Measurements from ENCODE around the gene ITPRIP. TPM values are rescaled to one million over a fixed set of nuclear protein-coding genes. Genes with fewer than 3 reads are reported as not detected.

Gene ITPRIP
- total RNA-seq, 6 experiments from 2014 or later, result 2.9 to 9.7 (median 7.7) TPM

DNA sequence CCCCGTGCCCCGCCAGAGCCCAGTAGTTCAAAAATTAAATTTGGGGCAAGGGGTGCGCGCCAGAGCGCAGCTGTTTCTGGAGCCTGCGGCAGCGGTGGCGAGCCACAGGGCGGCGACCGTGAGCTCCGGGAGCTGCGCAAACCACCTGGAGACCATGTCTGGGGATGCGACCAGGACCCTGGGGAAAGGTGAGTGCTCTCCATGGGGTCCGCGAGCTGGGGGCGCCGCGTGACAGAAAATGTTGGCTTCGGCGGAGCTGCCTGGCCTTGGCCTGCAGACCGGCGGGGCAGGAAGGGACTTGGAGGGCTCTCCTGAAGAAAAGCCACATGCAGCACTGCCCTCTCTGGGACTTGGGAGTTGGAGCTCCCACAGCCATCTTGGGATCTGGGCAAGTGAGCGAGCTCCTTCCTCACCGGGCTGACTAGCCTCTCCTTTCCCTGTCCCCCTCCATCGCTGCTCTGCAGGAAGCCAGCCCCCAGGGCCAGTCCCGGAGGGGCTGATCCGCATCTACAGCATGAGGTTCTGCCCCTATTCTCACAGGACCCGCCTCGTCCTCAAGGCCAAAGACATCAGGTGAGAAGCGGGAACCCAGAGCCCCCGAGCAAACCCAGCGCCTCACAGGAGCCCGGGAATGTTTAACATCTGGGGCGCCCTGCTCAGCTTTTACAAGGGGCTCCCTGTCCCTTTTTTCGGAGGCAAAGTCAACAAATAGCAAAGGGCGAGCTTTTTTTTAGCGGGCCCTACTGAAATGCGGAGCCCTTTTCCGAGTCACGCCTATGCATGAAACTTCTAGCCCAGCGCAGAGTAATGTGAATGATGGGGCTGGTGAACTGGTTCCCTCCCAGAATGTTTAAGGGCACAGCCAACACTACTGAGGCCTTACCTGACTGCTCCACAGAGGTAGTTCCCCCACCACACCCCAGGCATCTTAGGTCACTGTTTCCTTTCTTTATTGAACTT, 63.2 kb downstream of the ITPRIP start:
- Histone ChIP-seq H3K9me3 (no peaks in the 10 kb centered on the region), H3K4me3 (peak overlapping the region; percentile 10 to 55 (median 17)), H3K4me1 (peaks cover 0 to 9% (median 2%) of the 10 kb centered on the region in 4 donors), H3K36me3 (no peaks in the 10 kb centered on the region), H3K27ac (no peak overlapping the region), H3K27me3 (no peaks in the 10 kb centered on the region)
- TF ChIP-seq, protein P1, sequence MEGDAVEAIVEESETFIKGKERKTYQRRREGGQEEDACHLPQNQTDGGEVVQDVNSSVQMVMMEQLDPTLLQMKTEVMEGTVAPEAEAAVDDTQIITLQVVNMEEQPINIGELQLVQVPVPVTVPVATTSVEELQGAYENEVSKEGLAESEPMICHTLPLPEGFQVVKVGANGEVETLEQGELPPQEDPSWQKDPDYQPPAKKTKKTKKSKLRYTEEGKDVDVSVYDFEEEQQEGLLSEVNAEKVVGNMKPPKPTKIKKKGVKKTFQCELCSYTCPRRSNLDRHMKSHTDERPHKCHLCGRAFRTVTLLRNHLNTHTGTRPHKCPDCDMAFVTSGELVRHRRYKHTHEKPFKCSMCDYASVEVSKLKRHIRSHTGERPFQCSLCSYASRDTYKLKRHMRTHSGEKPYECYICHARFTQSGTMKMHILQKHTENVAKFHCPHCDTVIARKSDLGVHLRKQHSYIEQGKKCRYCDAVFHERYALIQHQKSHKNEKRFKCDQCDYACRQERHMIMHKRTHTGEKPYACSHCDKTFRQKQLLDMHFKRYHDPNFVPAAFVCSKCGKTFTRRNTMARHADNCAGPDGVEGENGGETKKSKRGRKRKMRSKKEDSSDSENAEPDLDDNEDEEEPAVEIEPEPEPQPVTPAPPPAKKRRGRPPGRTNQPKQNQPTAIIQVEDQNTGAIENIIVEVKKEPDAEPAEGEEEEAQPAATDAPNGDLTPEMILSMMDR (IDR thresholded peaks at IDR 0.05), result peak; percentile 68 to 87 (median 83)
- TF ChIP-seq POLR2A (IDR thresholded peaks at IDR 0.05), result no peak
- ATAC-seq, result peak; percentile 92 to 96 (median 92)
- WGBS (ENCODE audit: insufficient coverage, low coverage, low lambda C conversion rate, missing lambda C conversion rate), result 30% methylated on average over 16 of the region's 42 CpGs
- peak; percentile 55 to 67 (median 59) for DNase-seq
- intact Hi-C loops (cut with DNase I), result no loop called here

DNA sequence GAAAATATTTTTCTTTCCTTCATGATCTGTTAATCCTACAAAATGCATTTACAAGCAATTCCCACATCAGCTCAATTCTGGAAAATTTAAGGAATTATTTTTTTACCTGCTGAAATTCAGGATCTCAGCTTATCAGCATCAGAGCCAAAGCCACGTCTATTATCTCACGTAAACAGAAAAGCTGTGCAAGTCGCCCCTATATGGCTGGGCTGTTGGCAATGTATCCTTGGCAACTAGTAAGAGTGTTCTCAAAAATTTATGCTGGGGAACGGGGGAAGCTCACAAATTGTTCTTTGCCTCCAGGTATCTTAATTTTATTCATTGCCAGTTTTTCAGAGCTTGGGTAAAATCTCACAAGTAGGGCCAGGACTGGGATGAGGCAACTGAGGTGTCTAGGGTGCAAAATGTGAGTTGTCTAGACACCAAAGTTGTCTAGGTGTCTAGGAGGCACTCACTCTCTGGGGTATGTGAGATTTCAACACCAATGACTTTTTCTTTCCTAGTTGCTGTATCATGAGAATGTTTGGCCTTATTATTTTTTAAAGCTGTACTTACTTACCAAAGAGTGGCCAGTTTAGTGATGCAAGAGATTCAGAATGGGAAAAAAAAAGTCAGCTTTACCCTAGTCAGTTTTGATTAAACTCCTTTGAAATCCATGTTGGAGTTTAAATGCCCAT, 64.2 kb downstream of the ITPRIP start:
- 61% methylated on average over 4 of the region's 4 CpGs for WGBS (ENCODE audit: insufficient coverage, low coverage, low lambda C conversion rate, missing lambda C conversion rate)
- intact Hi-C loops (cut with DNase I), result no loop called here
- ATAC-seq (peak in 2 of 4 donors; percentile 4 to 16), DNase-seq (no peak)
- H3K36me3 ChIP-seq, result no peaks in the 10 kb centered on the region
- H3K27me3 ChIP-seq, result no peaks in the 10 kb centered on the region
- H3K4me3 ChIP-seq, result no peak overlapping the region
- TF ChIP-seq, protein P1 (IDR thresholded peaks at IDR 0.05), result no peak
- TF ChIP-seq POLR2A (IDR thresholded peaks at IDR 0.05), result no peak
- no peak overlapping the region for H3K27ac ChIP-seq
- peaks cover 0 to 9% (median 2%) of the 10 kb centered on the region in 4 donors for H3K4me1 ChIP-seq
- H3K9me3 ChIP-seq, result no peaks in the 10 kb centered on the region

DNA sequence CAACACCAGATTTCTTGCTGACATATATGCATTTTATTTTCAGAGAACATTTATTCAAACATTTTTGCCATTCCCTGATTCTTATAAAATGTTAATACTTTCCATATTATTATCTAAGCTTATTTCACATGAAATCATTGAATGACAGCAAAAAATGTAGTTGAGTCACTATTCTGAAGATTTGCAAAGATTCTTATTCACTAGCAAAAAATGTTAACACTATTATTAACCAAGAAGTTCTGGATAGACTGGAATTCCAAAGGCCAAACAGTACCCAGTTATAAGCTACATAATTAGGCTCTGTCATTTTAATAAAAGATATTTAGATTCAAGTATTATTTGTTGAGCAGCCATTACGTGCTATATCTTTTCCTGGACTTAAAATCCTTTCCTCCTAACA, 65.0 kb downstream of the ITPRIP start:
- intact Hi-C loops (cut with DNase I), result no loop called here
- no peak for TF ChIP-seq POLR2A (IDR thresholded peaks at IDR 0.05)
- TF ChIP-seq, protein P1 (IDR thresholded peaks at IDR 0.05), result no peak
- H3K4me1 ChIP-seq, result peaks cover 0 to 10% (median 2%) of the 10 kb centered on the region in 4 donors

DNA sequence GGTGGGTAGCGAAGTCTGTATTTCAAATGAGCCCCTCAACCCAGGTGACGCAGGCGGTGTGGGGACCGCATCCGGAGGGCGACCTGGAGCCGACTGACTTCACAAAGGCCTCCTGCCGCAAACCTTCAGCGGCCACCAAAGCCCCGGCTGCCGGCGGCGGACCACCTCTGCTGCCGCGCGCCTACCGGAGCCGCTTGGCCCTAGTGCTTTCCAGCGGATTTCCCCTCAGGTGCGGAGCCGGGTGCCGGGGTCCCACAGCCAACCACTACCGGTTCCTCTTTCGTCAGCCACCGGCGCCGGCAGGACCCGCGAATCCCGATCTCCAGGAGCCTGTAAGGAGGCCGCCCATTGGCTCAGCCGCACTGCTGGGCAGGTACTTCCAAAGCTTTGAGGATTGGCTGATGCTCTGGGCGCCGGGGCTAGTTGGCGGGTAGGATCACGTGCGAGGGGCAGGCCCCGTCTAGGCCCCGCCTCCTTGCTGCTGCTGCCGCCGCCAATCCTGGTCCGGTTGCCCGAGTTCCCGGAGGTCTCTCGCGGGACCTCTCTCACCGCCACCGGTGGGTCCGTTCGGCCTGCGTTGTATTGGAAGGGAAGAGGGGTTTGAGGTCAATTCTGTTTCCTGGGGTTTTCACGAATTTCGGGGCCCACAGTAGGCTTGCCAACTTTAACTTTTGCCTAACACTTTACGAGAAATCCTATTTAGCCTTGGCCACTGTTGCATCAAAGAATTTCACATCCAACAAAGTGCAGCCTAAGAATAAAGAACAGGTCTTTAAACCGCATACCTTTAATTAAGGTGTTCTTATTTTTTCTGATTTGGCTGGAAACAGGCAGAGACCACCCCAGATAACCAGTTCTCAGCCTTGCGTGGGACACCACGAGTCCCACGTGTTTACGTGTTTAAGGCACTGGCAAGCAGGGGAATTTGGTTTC, 69.3 kb downstream of the ITPRIP start, which contains the start of gene GSTO2:
Gene GSTO2 (plus strand): TSS at position 472 of the 933 bp plus-strand sequence. CDS start 5,732 bp downstream, outside the sequence.
- TF ChIP-seq POLR2A (IDR thresholded peaks at IDR 0.05), result peak; percentile 79
- TF ChIP-seq, protein P1 (IDR thresholded peaks at IDR 0.05), result no peak
- intact Hi-C loops (cut with DNase I), result no loop called here
- DNase-seq (peak; percentile 94 to 99 (median 97)), ATAC-seq (peak; percentile 93 to 99 (median 97))
- Histone ChIP-seq H3K4me3 (peak within 1 kb of the TSS; percentile 55 to 73 (median 55)), H3K27me3 (no peaks in the 10 kb centered on the region), H3K36me3 (peaks cover 0 to 38% (median 21%) of the 10 kb centered on the region in 4 donors), H3K4me1 (peaks cover 0 to 32% (median 8%) of the 10 kb centered on the region in 4 donors), H3K27ac (peak within 1 kb of the TSS; percentile 50 to 75 (median 61)), H3K9me3 (no peaks in the 10 kb centered on the region)
- WGBS (ENCODE audit: insufficient coverage, low coverage, low lambda C conversion rate, missing lambda C conversion rate), result 16% methylated on average over 27 of the region's 59 CpGs

More for the DNA sequence above, 65.0 kb downstream of the ITPRIP start:
- no peak overlapping the region for H3K4me3 ChIP-seq
- no peaks in the 10 kb centered on the region for H3K27me3 ChIP-seq
- peaks cover 0 to 2% (median under 1%) of the 10 kb centered on the region in 4 donors for H3K36me3 ChIP-seq
- H3K9me3 ChIP-seq, result no peaks in the 10 kb centered on the region
- DNase-seq (no peak), ATAC-seq (no peak)
- WGBS (ENCODE audit: insufficient coverage, low coverage, low lambda C conversion rate, missing lambda C conversion rate), result 79% methylated on average over 1 of the region's 1 CpG
- no peak overlapping the region for H3K27ac ChIP-seq
